HEK293 (cell line): ENCODE results near the gene PPP4R2.
A peak's percentile ranks its signal among the peaks of the same experiment; 100 is the strongest.

Experiments
- CTCF ChIA-PET: fragments of 350-600 bp; formaldehyde crosslinking; extraction: SDS; loops from one replicate; lab custom pipeline; 2021; ENCODE audit warnings: antibody characterized with exemption; lab: Yijun Ruan, JAX
- POLR2A ChIA-PET: fragments of 300-600 bp; formaldehyde crosslinking; extraction: SDS; loops from one replicate; lab custom pipeline; 2020; ENCODE audit warnings: antibody characterized with exemption, inconsistent platforms; lab: Yijun Ruan, JAX
- H3K27ac ChIP-seq: fragments of 200-500 bp; sonication (Bioruptor generic); 2 replicates; pipeline ENCODE4 v1.5.1; 2014; ENCODE audit warnings: low read depth, low read length, control low read depth, inconsistent platforms; ENCODE audit errors: extremely low read depth
- H3K36me3 ChIP-seq, 2 experiments: fragments of 200-500 bp in 1 of 2; sonication (Bioruptor generic) in 1 of 2; 1 replicate in 1 of 2; 2 replicates in 1 of 2; pipeline ENCODE4 v1.5.1; 2014 to 2017; ENCODE audit warnings: inconsistent platforms in 2 of 2, low read length in 2 of 2; ENCODE audit not compliant: control insufficient read depth in 2 of 2, insufficient read depth in 1 of 2
- H3K4me1 ChIP-seq: fragments of 200-500 bp; sonication (Bioruptor generic); 2 replicates; pipeline ENCODE4 v1.5.1; 2014; ENCODE audit warnings: mild to moderate bottlenecking, low read length, inconsistent platforms; ENCODE audit not compliant: control insufficient read depth, insufficient read depth
- H3K4me3 ChIP-seq: 2 replicates; pipeline ENCODE4 v1.5.1; 2011; ENCODE audit warnings: low read depth, mild to moderate bottlenecking, control low read depth, low read length, moderate library complexity
- H3K9me3 ChIP-seq: fragments of 200-500 bp; sonication (Bioruptor generic); 2 replicates; pipeline ENCODE4 v1.5.1; 2014; ENCODE audit warnings: low read depth, low read length, inconsistent platforms; ENCODE audit not compliant: control insufficient read depth, insufficient read depth
- GFI1B ChIP-seq: fragments of 450-650 bp; formaldehyde crosslinking; IDR thresholded peaks from 2 replicates; pipeline ENCODE4 v1.5.1; 2016; ENCODE audit warnings: missing biosample characterization, missing genetic modification characterization
- KLF9 ChIP-seq: fragments of 450-650 bp; formaldehyde crosslinking; IDR thresholded peaks from 2 replicates; pipeline ENCODE4 v1.5.1; 2016; ENCODE audit warnings: missing biosample characterization, missing genetic modification characterization, low read depth
- YY2 ChIP-seq: fragments of 450-650 bp; formaldehyde crosslinking; IDR thresholded peaks from 2 replicates; pipeline ENCODE4 v1.5.1; 2016; ENCODE audit warnings: missing biosample characterization, missing genetic modification characterization
- ZFP3 ChIP-seq: fragments of 450-650 bp; formaldehyde crosslinking; IDR thresholded peaks from 2 replicates; pipeline ENCODE4 v1.5.1; 2016; ENCODE audit warnings: low read depth, missing biosample characterization, missing genetic modification characterization
- ZFP37 ChIP-seq: fragments of 450-650 bp; formaldehyde crosslinking; IDR thresholded peaks from 2 replicates; pipeline ENCODE4 v1.5.1; 2016; ENCODE audit warnings: missing biosample characterization, missing genetic modification characterization
- ZNF223 ChIP-seq: fragments of 450-650 bp; formaldehyde crosslinking; IDR thresholded peaks from 2 replicates; pipeline ENCODE4 v1.5.1; 2016; ENCODE audit warnings: missing biosample characterization, missing genetic modification characterization
- ZNF274 ChIP-seq, 2 experiments: fragments of 200-500 bp in 1 of 2; fragments of 450-650 bp in 1 of 2; sonication (Bioruptor generic) in 1 of 2; formaldehyde crosslinking in 1 of 2; IDR thresholded peaks; 2 replicates each; pipeline versions ENCODE4 v1.5.1 to v1.6.1; 2014 to 2016; ENCODE audit warnings: borderline replicate concordance in 1 of 2, inconsistent platforms in 1 of 2, low read length in 1 of 2, missing biosample characterization in 1 of 2, missing genetic modification characterization in 1 of 2
- ZNF341 ChIP-seq: fragments of 450-650 bp; formaldehyde crosslinking; IDR thresholded peaks from 2 replicates; pipeline ENCODE4; 2016; ENCODE audit warnings: low read depth, missing biosample characterization, missing genetic modification characterization
- ZNF473 ChIP-seq: fragments of 450-650 bp; formaldehyde crosslinking; IDR thresholded peaks from 2 replicates; pipeline ENCODE4 v1.5.1; 2017; ENCODE audit warnings: missing biosample characterization, missing genetic modification characterization
- ZNF521 ChIP-seq: fragments of 450-650 bp; formaldehyde crosslinking; IDR thresholded peaks from 2 replicates; pipeline ENCODE4 v1.5.1; 2017; ENCODE audit warnings: missing biosample characterization, mild to moderate bottlenecking, missing genetic modification characterization
- ZNF558 ChIP-seq: fragments of 450-650 bp; formaldehyde crosslinking; IDR thresholded peaks from 2 replicates; pipeline ENCODE4 v1.5.1; 2016; ENCODE audit warnings: missing biosample characterization, missing genetic modification characterization
- ZNF707 ChIP-seq: fragments of 450-650 bp; formaldehyde crosslinking; IDR thresholded peaks from 2 replicates; pipeline ENCODE4 v1.5.1; 2016; ENCODE audit warnings: missing biosample characterization, missing genetic modification characterization
- ZNF777 ChIP-seq: fragments of 450-650 bp; formaldehyde crosslinking; IDR thresholded peaks from 2 replicates; pipeline ENCODE4 v1.5.1; 2017; ENCODE audit warnings: missing biosample characterization, missing genetic modification characterization, borderline replicate concordance
- TF ChIP-seq, protein P1 (sequence below): fragments of 450-650 bp; formaldehyde crosslinking; IDR thresholded peaks from 2 replicates; pipeline ENCODE4 v1.5.1; 2016; ENCODE audit warnings: missing biosample characterization, missing genetic modification characterization, low read depth
- TF ChIP-seq, protein P2 (sequence below): fragments of 450-650 bp; IDR thresholded peaks from 2 replicates; pipeline ENCODE4 v1.5.1; 2018; ENCODE audit warnings: missing biosample characterization, missing genetic modification characterization
- TF ChIP-seq, protein P3 (sequence below): fragments of 450-650 bp; formaldehyde crosslinking; IDR thresholded peaks from 2 replicates; pipeline ENCODE4 v1.5.1; 2016; ENCODE audit warnings: missing biosample characterization, missing genetic modification characterization

Gene PPP4R2

DNA sequence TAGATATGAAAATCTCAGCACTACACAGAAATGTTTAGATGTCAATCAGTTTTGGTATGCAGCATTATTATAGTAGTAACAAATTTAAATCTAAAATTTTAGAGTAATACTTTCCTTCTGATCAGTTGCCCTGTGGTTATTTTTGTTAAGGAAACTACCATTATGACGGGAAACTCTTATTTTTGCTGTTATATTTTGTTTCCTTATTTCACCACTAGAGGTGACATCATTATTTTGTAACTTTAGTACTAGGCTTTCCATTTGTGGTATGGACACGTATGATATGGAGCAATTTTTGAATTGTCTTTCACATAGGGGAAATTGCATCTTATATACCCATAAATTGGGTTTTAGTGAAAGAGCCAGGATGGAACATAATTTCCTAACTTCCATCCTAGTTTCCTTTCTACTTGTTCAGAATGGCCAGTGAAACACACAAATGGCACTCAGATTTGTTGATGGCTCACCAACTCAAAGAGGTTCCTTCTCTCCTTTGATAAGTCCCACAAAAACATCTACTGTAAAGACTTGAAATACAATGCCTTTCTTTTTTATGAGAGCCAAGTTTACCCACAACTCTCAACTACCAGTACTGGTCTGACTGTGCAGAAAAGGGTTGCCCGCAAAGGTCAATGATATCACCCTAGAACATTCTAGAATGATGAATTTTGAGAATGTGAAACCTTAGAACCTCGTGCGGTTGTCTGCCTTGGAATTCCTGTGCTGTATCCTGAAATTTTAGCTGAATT, 19.4 kb upstream of the PPP4R2 start:
- CTCF ChIA-PET, result no interaction called here
- Histone ChIP-seq H3K9me3 (no peaks in the 10 kb centered on the region), H3K36me3 (no peaks in the 10 kb centered on the region), H3K27ac (no peak overlapping the region), H3K4me1 (no peaks in the 10 kb centered on the region)
- POLR2A ChIA-PET, result no interaction called here
- TF ChIP-seq ZNF558 (no peak), ZNF777 (tag by site-specific recombination) (no peak), ZFP37 (no peak), ZNF274 (IDR thresholded peaks at IDR 0.05; ENCODE audit: low read length) (no peak), ZNF274 (tag by site-specific recombination; IDR thresholded peaks at IDR 0.05; ENCODE audit: borderline replicate concordance) (no peak), ZNF473 (tag by site-specific recombination) (no peak), ZNF223 (tag by site-specific recombination) (no peak), GFI1B (tag by site-specific recombination) (no peak), KLF9 (tag by site-specific recombination) (no peak), ZNF521 (tag by site-specific recombination) (no peak), ZFP3 (tag by site-specific recombination) (no peak)
- TF ChIP-seq, protein P1, sequence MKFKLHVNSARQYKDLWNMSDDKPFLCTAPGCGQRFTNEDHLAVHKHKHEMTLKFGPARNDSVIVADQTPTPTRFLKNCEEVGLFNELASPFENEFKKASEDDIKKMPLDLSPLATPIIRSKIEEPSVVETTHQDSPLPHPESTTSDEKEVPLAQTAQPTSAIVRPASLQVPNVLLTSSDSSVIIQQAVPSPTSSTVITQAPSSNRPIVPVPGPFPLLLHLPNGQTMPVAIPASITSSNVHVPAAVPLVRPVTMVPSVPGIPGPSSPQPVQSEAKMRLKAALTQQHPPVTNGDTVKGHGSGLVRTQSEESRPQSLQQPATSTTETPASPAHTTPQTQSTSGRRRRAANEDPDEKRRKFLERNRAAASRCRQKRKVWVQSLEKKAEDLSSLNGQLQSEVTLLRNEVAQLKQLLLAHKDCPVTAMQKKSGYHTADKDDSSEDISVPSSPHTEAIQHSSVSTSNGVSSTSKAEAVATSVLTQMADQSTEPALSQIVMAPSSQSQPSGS (tag by site-specific recombination), result peak; percentile 68
- TF ChIP-seq, protein P2, sequence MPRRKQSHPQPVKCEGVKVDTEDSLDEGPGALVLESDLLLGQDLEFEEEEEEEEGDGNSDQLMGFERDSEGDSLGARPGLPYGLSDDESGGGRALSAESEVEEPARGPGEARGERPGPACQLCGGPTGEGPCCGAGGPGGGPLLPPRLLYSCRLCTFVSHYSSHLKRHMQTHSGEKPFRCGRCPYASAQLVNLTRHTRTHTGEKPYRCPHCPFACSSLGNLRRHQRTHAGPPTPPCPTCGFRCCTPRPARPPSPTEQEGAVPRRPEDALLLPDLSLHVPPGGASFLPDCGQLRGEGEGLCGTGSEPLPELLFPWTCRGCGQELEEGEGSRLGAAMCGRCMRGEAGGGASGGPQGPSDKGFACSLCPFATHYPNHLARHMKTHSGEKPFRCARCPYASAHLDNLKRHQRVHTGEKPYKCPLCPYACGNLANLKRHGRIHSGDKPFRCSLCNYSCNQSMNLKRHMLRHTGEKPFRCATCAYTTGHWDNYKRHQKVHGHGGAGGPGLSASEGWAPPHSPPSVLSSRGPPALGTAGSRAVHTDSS, result no peak
- TF ChIP-seq, protein P3, sequence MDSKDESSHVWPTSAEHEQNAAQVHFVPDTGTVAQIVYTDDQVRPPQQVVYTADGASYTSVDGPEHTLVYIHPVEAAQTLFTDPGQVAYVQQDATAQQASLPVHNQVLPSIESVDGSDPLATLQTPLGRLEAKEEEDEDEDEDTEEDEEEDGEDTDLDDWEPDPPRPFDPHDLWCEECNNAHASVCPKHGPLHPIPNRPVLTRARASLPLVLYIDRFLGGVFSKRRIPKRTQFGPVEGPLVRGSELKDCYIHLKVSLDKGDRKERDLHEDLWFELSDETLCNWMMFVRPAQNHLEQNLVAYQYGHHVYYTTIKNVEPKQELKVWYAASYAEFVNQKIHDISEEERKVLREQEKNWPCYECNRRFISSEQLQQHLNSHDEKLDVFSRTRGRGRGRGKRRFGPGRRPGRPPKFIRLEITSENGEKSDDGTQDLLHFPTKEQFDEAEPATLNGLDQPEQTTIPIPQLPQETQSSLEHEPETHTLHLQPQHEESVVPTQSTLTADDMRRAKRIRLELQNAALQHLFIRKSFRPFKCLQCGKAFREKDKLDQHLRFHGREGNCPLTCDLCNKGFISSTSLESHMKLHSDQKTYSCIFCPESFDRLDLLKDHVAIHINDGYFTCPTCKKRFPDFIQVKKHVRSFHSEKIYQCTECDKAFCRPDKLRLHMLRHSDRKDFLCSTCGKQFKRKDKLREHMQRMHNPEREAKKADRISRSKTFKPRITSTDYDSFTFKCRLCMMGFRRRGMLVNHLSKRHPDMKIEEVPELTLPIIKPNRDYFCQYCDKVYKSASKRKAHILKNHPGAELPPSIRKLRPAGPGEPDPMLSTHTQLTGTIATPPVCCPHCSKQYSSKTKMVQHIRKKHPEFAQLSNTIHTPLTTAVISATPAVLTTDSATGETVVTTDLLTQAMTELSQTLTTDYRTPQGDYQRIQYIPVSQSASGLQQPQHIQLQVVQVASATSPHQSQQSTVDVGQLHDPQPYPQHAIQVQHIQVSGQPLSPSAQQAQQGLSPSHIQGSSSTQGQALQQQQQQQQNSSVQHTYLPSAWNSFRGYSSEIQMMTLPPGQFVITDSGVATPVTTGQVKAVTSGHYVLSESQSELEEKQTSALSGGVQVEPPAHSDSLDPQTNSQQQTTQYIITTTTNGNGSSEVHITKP (tag by site-specific recombination), result 0 out of 2 replicates have a peak, but pooled peaks have one; percentile 12
- TF ChIP-seq, all 188 proteins: peak for 2
- no peak overlapping the region for H3K4me3 ChIP-seq

DNA sequence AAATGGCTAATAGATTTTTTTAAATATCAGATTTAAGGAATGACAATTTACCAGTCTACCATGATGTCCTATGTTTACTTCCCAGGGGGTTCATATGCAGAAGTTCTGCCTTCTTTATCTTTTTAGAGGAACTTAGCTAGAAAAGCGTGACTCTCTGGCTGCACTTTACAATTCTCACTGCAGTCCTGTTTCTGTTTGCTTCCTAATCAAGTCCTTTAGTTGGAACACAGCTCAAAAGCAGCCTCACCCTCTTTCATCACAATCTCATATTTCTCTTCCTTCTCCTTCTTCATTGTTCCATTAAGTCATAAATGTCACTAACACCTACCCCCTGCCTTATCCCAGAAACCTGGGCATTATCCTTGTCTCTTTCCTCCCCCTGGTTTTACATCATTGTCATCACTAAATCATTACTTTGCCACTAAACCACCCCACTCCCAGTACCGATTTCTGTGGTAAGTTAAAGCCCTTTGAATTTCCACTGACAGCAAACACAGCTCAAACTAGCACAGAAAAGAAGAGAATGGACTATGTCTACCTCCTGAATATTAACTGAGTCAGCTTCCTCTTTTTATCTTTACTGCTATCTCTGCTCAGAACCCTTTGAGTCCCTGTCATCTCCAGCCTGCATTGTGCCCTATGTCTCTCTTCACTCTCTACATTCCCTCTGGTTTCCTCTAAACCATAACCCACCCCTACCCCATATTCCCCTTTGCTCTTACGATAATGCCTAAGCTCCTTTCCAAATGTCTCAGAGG, 13.8 kb upstream of the PPP4R2 start:
- TF ChIP-seq ZNF341 (tag by site-specific recombination) (no peak), YY2 (tag by site-specific recombination) (no peak), ZNF707 (tag by site-specific recombination) (peak; percentile 86)
- POLR2A ChIA-PET, result no interaction called here
- no peaks in the 10 kb centered on the region for H3K4me1 ChIP-seq
- no peaks in the 10 kb centered on the region for H3K36me3 ChIP-seq
- H3K27ac ChIP-seq, result no peak overlapping the region
- H3K4me3 ChIP-seq, result no peak overlapping the region
- no peaks in the 10 kb centered on the region for H3K9me3 ChIP-seq
- CTCF ChIA-PET, result interaction anchor here (0.9 kb wide), 1 partner anchor 11 kb away, joined by 3 read pairs; no protein-coding TSS in a partner anchor
